Activated CD4-positive, CD25-positive, alpha-beta regulatory T cell treated with anti-CD3 and anti-CD28 coated beads, Interleukin-2, amount 50 U/mL, for 24 hours (primary cell): ENCODE results near the gene LGI2.

ENCODE experiments used
- ATAC-seq, 2 donors: fragments of 150-1000 bp; cut with Tn5 transposase; one replicate each; pipeline ENCODE4 v1.10.0; 2021; ENCODE audit warnings: mild to moderate bottlenecking in 1 of 2, moderate library complexity in 1 of 2

LGI2 gene

GRCh38 chr4:24992968-24993367 lies 37.8 kb downstream of the LGI2 start:
- no peak for ATAC-seq

GRCh38 chr4:24991015-24991414 lies 39.7 kb downstream of the LGI2 start:
- ATAC-seq, result no peak

GRCh38 chr4:24989327-24989726 lies 41.4 kb downstream of the LGI2 start:
- no peak for ATAC-seq

GRCh38 chr4:24988776-24989175 lies 42.0 kb downstream of the LGI2 start:
- no peak for ATAC-seq

- ATAC-seq, result no peak
Measured at GRCh38 chr4:24984602-24985532, 45.9 kb downstream of the LGI2 start.

- ATAC-seq, result no peak
Measured at GRCh38 chr4:24980740-24981139, 50.0 kb downstream of the LGI2 start.

- peak; percentile 41 to 62 for ATAC-seq
Measured at GRCh38 chr4:24980064-24980690, 50.6 kb downstream of the LGI2 start.

- ATAC-seq, result no peak
Measured at GRCh38 chr4:24979554-24979953, 51.2 kb downstream of the LGI2 start.

- ATAC-seq, result no peak
Measured at GRCh38 chr4:24978291-24979075, 52.3 kb downstream of the LGI2 start.

- no peak for ATAC-seq
Measured at GRCh38 chr4:24975510-24975909, 55.2 kb downstream of the LGI2 start.

GRCh38 chr4:24973747-24974601 lies 56.8 kb downstream of the LGI2 start:
- no peak for ATAC-seq

- no peak for ATAC-seq
Measured at GRCh38 chr4:24973404-24973746, 57.4 kb downstream of the LGI2 start.

- ATAC-seq, result no peak
Measured at GRCh38 chr4:24971192-24971591, 59.6 kb downstream of the LGI2 start.

- ATAC-seq, result no peak
Measured at GRCh38 chr4:24970635-24971034, 60.1 kb downstream of the LGI2 start.

GRCh38 chr4:24970191-24970590 lies 60.6 kb downstream of the LGI2 start:
- ATAC-seq, result no peak

- no peak for ATAC-seq
Measured at GRCh38 chr4:24969486-24969885, 61.3 kb downstream of the LGI2 start.

GRCh38 chr4:24968992-24969391 lies 61.8 kb downstream of the LGI2 start:
- no peak for ATAC-seq

- ATAC-seq, result no peak
Measured at GRCh38 chr4:24968278-24968677, 62.5 kb downstream of the LGI2 start.

GRCh38 chr4:24967346-24967745 lies 63.4 kb downstream of the LGI2 start:
- no peak for ATAC-seq

- no peak for ATAC-seq
Measured at GRCh38 chr4:24966076-24966475, 64.7 kb downstream of the LGI2 start.

- no peak for ATAC-seq
Measured at GRCh38 chr4:24965627-24966026, 65.1 kb downstream of the LGI2 start.

GRCh38 chr4:24963277-24963676 lies 67.5 kb downstream of the LGI2 start:
- ATAC-seq, result no peak

- ATAC-seq, result no peak
Measured at GRCh38 chr4:24957886-24958285, 72.9 kb downstream of the LGI2 start.
